T-cell (primary cell): Measurements from ENCODE around the gene TBC1D24. TPM values are rescaled to one million over a fixed set of nuclear protein-coding genes. Genes with fewer than 3 reads are reported as not detected.

Experiments
- ATAC-seq, 4 experiments: fragments of 200-7000 bp in 3 of 4; fragments of 150-1000 bp in 1 of 4; cut with Tn5 transposase; replicated peaks in 1 of 4; 1 replicate in 3 of 4; 2 replicates in 1 of 4; pipeline ENCODE4 v1.10.0; 2021; ENCODE audit warnings: moderate library complexity in 3 of 4, mild to moderate bottlenecking in 2 of 4, moderate number of reproducible peaks in 1 of 4
- CTCF ChIA-PET, 2 donors: fragments of 300-600 bp; sonication (Branson Sonifier 250); formaldehyde crosslinking; loops; one replicate each; lab custom pipeline; 2022; ENCODE audit warnings: antibody characterized with exemption in 2 of 2; lab: Charles Lee
- POLR2A ChIA-PET, 2 donors: fragments of 300-600 bp; sonication (Branson Sonifier 250); formaldehyde crosslinking; loops; one replicate each; lab custom pipeline; 2022; ENCODE audit warnings: antibody characterized with exemption in 2 of 2; lab: Charles Lee
- DNase-seq, 35 experiments: peaks; one replicate each; pipeline versions ENCODE4 v3.0.0 to v3.0.0-alpha.2; 2013 to 2023
- H3K27ac ChIP-seq: one replicate; pipeline ENCODE4 v1.5.1; 2013; ENCODE audit warnings: low read length
- H3K27me3 ChIP-seq, 2 experiments: replicated peaks in 1 of 2; 1 replicate in 1 of 2; 2 replicates in 1 of 2; pipeline versions ENCODE4 v1.6.1 to v1.7.0; 2013; ENCODE audit warnings: low read length in 1 of 2, mixed read lengths in 1 of 2; ENCODE audit not compliant: control insufficient read depth in 2 of 2, insufficient read depth in 2 of 2; ENCODE audit errors: extremely low read depth in 1 of 2
- H3K36me3 ChIP-seq, 2 donors: 1 replicate in 1 of 2; 2 replicates in 1 of 2; pipeline versions ENCODE4 v1.6.1 to v1.7.0; 2013; ENCODE audit warnings: low read length in 1 of 2; ENCODE audit not compliant: control insufficient read depth in 2 of 2, insufficient read depth in 1 of 2; ENCODE audit errors: extremely low read depth in 1 of 2
- H3K4me1 ChIP-seq, 2 experiments: 1 replicate in 1 of 2; 2 replicates in 1 of 2; pipeline versions ENCODE4 v1.6.1 to v1.7.0; 2013; ENCODE audit warnings: low read length in 2 of 2, mixed read lengths in 1 of 2; ENCODE audit not compliant: insufficient read depth in 2 of 2, control insufficient read depth in 1 of 2; ENCODE audit errors: extremely low read depth in 1 of 2
- H3K4me3 ChIP-seq, 2 donors: 1 replicate in 1 of 2; 2 replicates in 1 of 2; pipeline versions ENCODE4 v1.5.1 to v1.7.0; 2013; ENCODE audit warnings: mild to moderate bottlenecking in 2 of 2, low read length in 1 of 2, moderate library complexity in 1 of 2; ENCODE audit not compliant: control insufficient read depth in 1 of 2; ENCODE audit errors: extremely low read depth in 1 of 2
- H3K9me3 ChIP-seq: 2 replicates; pipeline ENCODE4 v1.7.0; 2013
- H3K27ac Mint-ChIP-seq, 2 donors: one replicate each; pipeline ENCODE4 v1.8.0; 2020 to 2021; ENCODE audit warnings: mild to moderate bottlenecking in 2 of 2, mixed read lengths in 2 of 2
- H3K27me3 Mint-ChIP-seq, 2 donors: one replicate each; pipeline ENCODE4 v1.8.0; 2021 to 2022; ENCODE audit warnings: mixed read lengths in 2 of 2
- H3K36me3 Mint-ChIP-seq: one replicate; pipeline ENCODE4 v1.8.0; 2021; ENCODE audit warnings: mixed read lengths
- H3K4me1 Mint-ChIP-seq, 3 donors: one replicate each; pipeline ENCODE4 v1.8.0; 2020 to 2022; ENCODE audit warnings: mixed read lengths in 3 of 3, mild to moderate bottlenecking in 1 of 3
- H3K4me3 Mint-ChIP-seq, 3 donors: one replicate each; pipeline ENCODE4 v1.8.0; 2020 to 2022; ENCODE audit warnings: mild to moderate bottlenecking in 3 of 3, mixed read lengths in 3 of 3, moderate library complexity in 3 of 3
- H3K9me3 Mint-ChIP-seq, 3 donors: one replicate each; pipeline ENCODE4 v1.8.0; 2020 to 2022; ENCODE audit warnings: mixed read lengths in 3 of 3
- WGBS: methylation state at CpG from one replicate; pipeline ENCODE4 v1.1.5; 2013; ENCODE audit warnings: missing lambda C conversion rate; ENCODE audit not compliant: insufficient coverage; 5-methylcytosine and 5-hydroxymethylcytosine counted together
- total RNA-seq, 35 experiments: library from RNA in 6 of 35; stranded (reverse) in 6 of 35; fragments of 120-200 nt in 1 of 35; gene quantifications; one replicate each; pipeline versions ENCODE4 v1.2.1 to v1.2.4 and lab custom pipeline; 2013 to 2026

TBC1D24 gene
- total RNA-seq (10 to 100 TPM in 3 of 5 donors, 1 to 10 TPM in 2; 8.3 to 22.2 (median 10.7) TPM), total RNA-seq (lab: John Stamatoyannopoulos, UW) (6.3 to 49.4 (median 18.7) reads per million in 29 experiments)
- 5.5 TPM for total RNA-seq (2013)

DNA sequence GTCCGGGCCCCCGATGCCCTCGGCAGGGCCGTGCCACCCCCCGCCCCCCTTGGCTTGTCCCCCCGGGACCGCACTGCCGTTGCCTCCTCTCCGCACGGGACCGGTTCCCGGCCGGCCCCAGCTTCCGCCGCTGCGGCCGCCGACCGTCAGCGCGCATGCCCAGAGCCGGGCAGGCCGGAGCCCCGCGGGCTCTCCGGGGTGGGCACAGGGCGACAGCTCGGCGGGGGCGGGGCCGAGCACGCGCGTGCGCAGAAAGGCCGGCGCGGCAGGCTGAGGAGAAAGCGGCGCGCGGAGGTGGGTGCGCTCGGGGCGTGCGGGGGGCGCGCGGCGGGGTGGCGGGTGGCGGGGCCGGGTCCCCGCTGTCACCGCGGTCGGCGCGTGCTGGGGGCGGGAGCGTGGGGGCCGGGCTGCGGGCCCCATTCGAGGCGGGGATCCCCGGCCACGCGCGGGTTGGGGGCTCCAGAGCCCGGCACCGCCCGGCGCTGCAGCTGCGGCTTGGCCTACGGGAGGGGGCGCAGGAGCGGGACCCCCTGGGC lies at the start of gene TBC1D24:
Gene TBC1D24, plus strand, starts transcription at position 251 of the 536 bp plus-strand sequence. CDS start 21,022 bp downstream, outside the sequence.
- H3K27ac ChIP-seq, result no peak within 1 kb of the TSS
- no peaks in the 10 kb centered on the region for H3K36me3 Mint-ChIP-seq
- peak within 1 kb of the TSS; percentile 64 to 76 (median 72) for H3K4me3 Mint-ChIP-seq
- no peaks in the 10 kb centered on the region for H3K9me3 Mint-ChIP-seq
- peaks cover 6 to 21% of the 10 kb centered on the region in 2 donors for H3K27me3 Mint-ChIP-seq
- CTCF ChIA-PET, result no interaction called here
- ATAC-seq, result peak; percentile 68 to 73 (median 71)
- H3K27ac Mint-ChIP-seq, result no peak within 1 kb of the TSS
- peaks cover 3 to 32% of the 10 kb centered on the region in 2 experiments for H3K27me3 ChIP-seq
- H3K4me1 Mint-ChIP-seq, result peaks cover 20 to 22% (median 21%) of the 10 kb centered on the region in 3 donors
- POLR2A ChIA-PET, result no interaction called here
- H3K9me3 ChIP-seq, result no peaks in the 10 kb centered on the region
- no peaks in the 10 kb centered on the region for H3K36me3 ChIP-seq
- H3K4me3 ChIP-seq, result peak within 1 kb of the TSS; percentile 55 to 71
- H3K4me1 ChIP-seq, result peaks cover 0 to 40% of the 10 kb centered on the region in 2 experiments
- DNase-seq, result peak; percentile 15 to 87 (median 59)
- WGBS, result under 1% methylated on average over 74 of the region's 77 CpGs

DNA sequence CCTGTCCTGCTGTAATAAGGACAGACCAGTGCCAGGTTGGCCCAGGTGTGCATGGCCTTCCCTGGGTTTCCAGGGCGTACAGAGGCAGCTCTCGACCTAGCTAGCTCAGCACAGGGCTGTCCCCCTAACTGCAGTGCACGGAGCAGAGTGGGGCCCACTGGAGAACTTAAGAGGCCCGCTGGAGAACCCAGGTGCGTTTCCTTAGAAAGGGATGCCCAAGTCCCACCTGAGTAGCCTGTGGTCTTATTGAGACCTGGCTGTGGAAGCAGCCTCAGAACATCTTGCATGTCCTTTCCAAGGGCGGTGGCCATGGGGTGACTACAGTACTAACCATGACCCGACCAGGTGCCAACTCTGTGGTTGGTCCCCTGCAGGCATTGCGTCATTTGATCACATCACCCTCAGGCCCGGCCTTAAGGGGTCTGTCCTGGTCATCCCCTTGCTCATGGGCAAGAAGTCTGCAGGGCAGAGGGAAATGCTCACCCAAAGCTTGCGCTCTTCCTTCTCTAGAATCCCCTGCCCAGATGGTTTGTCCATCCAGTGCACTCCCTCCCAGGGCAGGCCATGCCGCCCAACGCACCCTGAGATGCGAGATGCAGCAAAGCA lies 49.0 kb upstream of the TBC1D24 start:
- Histone ChIP-seq H3K27ac (no peak overlapping the region), H3K9me3 (no peaks in the 10 kb centered on the region), H3K4me3 (no peak overlapping the region), H3K36me3 (no peaks in the 10 kb centered on the region), H3K27me3 (no peaks in the 10 kb centered on the region), H3K4me1 (peaks cover 4 to 36% of the 10 kb centered on the region in 2 experiments)
- H3K36me3 Mint-ChIP-seq, result no peaks in the 10 kb centered on the region
- H3K4me3 Mint-ChIP-seq, result peak overlapping the region in 1 of 3 donors; percentile 17
- ATAC-seq (no peak), DNase-seq (no peak)
- H3K27me3 Mint-ChIP-seq, result peaks cover 0 to under 1% of the 10 kb centered on the region in 2 donors
- no peak overlapping the region for H3K27ac Mint-ChIP-seq
- ChIA-PET CTCF (no interaction called here), POLR2A (no interaction called here)
- H3K9me3 Mint-ChIP-seq, result no peaks in the 10 kb centered on the region
- WGBS, result 92% methylated on average over 11 of the region's 13 CpGs
- peaks cover 18 to 20% (median 19%) of the 10 kb centered on the region in 3 donors for H3K4me1 Mint-ChIP-seq

DNA sequence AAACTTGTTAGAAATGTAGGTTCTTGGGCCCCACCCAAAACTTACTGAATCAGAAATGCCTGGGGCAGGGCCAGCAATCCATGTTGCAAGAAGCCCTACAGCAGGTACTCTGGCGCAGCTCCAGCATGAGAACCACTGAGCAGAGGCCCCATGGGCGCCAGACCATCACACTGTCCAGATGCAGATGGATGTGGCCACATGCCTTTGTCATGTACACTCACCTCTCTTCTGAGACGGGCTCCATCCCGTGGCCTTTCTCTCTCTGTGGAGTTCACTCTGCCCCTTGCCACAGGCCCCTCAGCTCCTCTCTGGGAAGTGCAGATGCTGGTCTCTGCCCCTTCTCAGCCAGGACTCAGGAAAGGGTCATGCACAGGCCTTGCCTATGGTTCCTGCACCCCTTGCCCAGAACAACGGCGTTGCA lies 48.0 kb upstream of the TBC1D24 start:
- ChIA-PET CTCF (interaction anchor here (0.6 to 0.9 kb wide), 2 partner anchors 176 to 1563 kb away, joined by 3 read pairs; partner anchors contain the start of gene ECI1 (in 1 of the 2)), POLR2A (no interaction called here)
- Mint-ChIP-seq H3K9me3 (no peaks in the 10 kb centered on the region), H3K36me3 (no peaks in the 10 kb centered on the region), H3K4me1 (peaks cover 18 to 21% (median 19%) of the 10 kb centered on the region in 3 donors), H3K4me3 (peak overlapping the region in 2 of 3 donors; percentile 76 to 86), H3K27me3 (no peaks in the 10 kb centered on the region), H3K27ac (no peak overlapping the region)
- no peak overlapping the region for H3K4me3 ChIP-seq
- no peak for DNase-seq
- no peaks in the 10 kb centered on the region for H3K9me3 ChIP-seq
- WGBS, result 93% methylated on average over 6 of the region's 6 CpGs
- no peak overlapping the region for H3K27ac ChIP-seq
- no peaks in the 10 kb centered on the region for H3K27me3 ChIP-seq
- no peak for ATAC-seq
- H3K4me1 ChIP-seq, result peaks cover 4 to 34% of the 10 kb centered on the region in 2 experiments
- H3K36me3 ChIP-seq, result no peaks in the 10 kb centered on the region

DNA sequence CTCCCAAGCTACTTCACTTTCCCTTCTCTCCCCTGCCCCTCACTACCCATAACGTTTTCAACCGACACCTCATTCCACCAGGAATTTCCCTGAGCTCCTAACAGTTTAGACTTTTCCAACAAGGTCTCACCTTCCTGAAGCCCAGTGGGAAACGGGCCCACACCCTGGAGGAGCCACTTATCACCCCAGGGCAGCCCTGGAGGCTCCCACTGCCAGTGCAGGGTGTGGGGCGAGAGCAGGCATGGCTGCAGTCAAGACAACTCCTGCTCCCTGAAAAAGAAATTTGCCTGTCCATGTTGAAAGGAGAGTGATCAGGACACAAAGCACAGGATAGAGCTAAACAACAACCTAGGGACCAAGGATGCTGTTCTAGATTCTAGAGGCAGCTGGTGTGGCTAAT lies 47.4 kb upstream of the TBC1D24 start:
- H3K36me3 Mint-ChIP-seq, result no peaks in the 10 kb centered on the region
- H3K27ac Mint-ChIP-seq, result peak overlapping the region in 1 of 2 donors; percentile 55
- no peak for DNase-seq
- H3K4me1 Mint-ChIP-seq, result peaks cover 14 to 19% (median 18%) of the 10 kb centered on the region in 3 donors
- H3K27me3 Mint-ChIP-seq, result no peaks in the 10 kb centered on the region
- H3K4me3 Mint-ChIP-seq, result peak overlapping the region; percentile 68 to 86 (median 76)
- Histone ChIP-seq H3K4me3 (no peak overlapping the region), H3K36me3 (no peaks in the 10 kb centered on the region), H3K27ac (no peak overlapping the region), H3K9me3 (no peaks in the 10 kb centered on the region), H3K4me1 (peaks cover 4 to 28% of the 10 kb centered on the region in 2 experiments), H3K27me3 (no peaks in the 10 kb centered on the region)
- 100% methylated on average over 2 of the region's 4 CpGs for WGBS
- no peaks in the 10 kb centered on the region for H3K9me3 Mint-ChIP-seq
- ChIA-PET POLR2A (no interaction called here), CTCF (interaction anchor here (0.6 to 0.9 kb wide), 2 partner anchors 176 to 1563 kb away, joined by 3 read pairs; partner anchors contain the start of gene ECI1 (in 1 of the 2))
- ATAC-seq, result no peak

DNA sequence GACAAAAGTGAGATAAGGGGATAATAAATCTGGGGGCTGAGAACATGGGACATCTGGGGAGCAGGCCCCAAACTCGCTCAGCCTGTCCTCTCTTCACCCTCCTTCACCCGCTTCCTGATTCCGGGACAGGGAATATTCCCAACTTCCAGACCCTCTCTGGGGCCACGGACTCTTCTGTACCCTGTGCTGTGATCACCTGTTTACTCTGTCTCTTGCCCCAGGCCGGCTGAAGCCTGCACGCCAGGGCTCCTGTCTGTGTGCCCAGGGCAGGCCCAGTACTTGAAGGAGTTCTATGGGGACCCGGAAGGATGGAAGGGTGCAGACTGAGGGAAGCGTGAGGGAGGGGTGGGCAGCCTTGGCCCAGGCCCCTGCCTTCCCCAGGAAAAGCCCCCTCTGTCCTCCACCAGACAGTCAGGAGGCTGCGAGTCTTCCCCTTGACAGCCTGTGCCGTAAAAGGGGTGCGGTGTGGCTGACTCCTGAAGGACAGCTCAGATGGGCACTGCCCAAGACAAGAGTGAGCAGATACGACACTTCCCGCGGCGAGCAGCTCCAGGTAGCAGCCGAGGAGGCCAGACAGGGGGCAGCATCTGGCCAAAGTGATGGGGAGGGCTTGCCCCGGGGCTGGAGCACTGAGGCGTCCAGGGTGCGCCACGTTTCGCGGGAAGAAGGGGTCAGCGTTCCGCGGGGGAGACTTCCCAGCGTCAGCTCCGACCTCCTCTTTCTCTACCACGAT lies 46.7 kb upstream of the TBC1D24 start:
- Histone ChIP-seq H3K27me3 (no peaks in the 10 kb centered on the region), H3K9me3 (no peaks in the 10 kb centered on the region), H3K36me3 (peaks cover 0 to 6% of the 10 kb centered on the region in 2 donors), H3K27ac (no peak overlapping the region), H3K4me3 (peak overlapping the region; percentile 65 to 80), H3K4me1 (peaks cover 4 to 21% of the 10 kb centered on the region in 2 experiments)
- peaks cover 14 to 18% (median 18%) of the 10 kb centered on the region in 3 donors for H3K4me1 Mint-ChIP-seq
- ChIA-PET POLR2A (no interaction called here), CTCF (interaction anchor here in 1 of 2 donors (0.5 to 0.9 kb wide), 2 partner anchors 14 to 177 kb away, joined by 3 read pairs; partner anchors contain the start of gene ECI1)
- WGBS, result 38% methylated on average over 20 of the region's 28 CpGs
- H3K27me3 Mint-ChIP-seq, result no peaks in the 10 kb centered on the region
- H3K9me3 Mint-ChIP-seq, result no peaks in the 10 kb centered on the region
- DNase-seq (peak in 5 of 35 experiments; percentile 12 to 29 (median 16)), ATAC-seq (no peak)
- peak overlapping the region; percentile 76 to 86 (median 76) for H3K4me3 Mint-ChIP-seq
- H3K36me3 Mint-ChIP-seq, result peaks cover 3% of the 10 kb centered on the region
- H3K27ac Mint-ChIP-seq, result peak overlapping the region in 1 of 2 donors; percentile 55

DNA sequence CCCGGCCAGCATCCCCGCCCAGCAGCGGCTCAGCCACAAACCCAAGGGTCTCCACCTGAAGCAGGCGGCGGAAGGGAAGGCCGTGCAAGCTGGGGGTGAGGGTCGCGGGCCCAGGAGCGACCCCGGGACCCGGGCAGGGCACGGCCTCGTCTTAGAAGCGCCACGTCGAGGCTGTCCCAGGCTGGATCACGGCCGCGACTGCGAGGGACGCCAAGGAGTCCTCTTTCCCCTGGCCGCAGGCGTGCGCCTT lies 46.2 kb upstream of the TBC1D24 start:
- peaks cover 0 to 7% of the 10 kb centered on the region in 2 donors for H3K36me3 ChIP-seq
- H3K4me1 ChIP-seq, result peaks cover 4 to 20% of the 10 kb centered on the region in 2 experiments
- no peaks in the 10 kb centered on the region for H3K27me3 ChIP-seq
- CTCF ChIA-PET, result interaction anchor here in 1 of 2 donors (0.5 kb wide), 1 partner anchor 13 kb away, joined by 3 read pairs; no protein-coding TSS in a partner anchor
- Mint-ChIP-seq H3K27me3 (no peaks in the 10 kb centered on the region), H3K27ac (no peak overlapping the region), H3K36me3 (peaks cover 5% of the 10 kb centered on the region), H3K4me3 (peak overlapping the region; percentile 76 to 86 (median 76)), H3K4me1 (peaks cover 14 to 18% (median 17%) of the 10 kb centered on the region in 3 donors), H3K9me3 (no peaks in the 10 kb centered on the region)
- POLR2A ChIA-PET, result no interaction called here
- DNase-seq (no peak), ATAC-seq (peak in 2 of 4 experiments; percentile 31 to 36)
- no peak overlapping the region for H3K27ac ChIP-seq
- peak overlapping the region; percentile 65 to 80 for H3K4me3 ChIP-seq
- H3K9me3 ChIP-seq, result no peaks in the 10 kb centered on the region
- 2% methylated on average over 23 of the region's 24 CpGs for WGBS
